SU-DHL-6 (cell line): ENCODE measurements around the gene SACS.

Source experiments
- H2AFZ ChIP-seq: fragments of 200-600 bp; sonication (generic); 2 replicates; pipeline ENCODE4 v1.6.1; 2014; ENCODE audit warnings: low read depth, mild to moderate bottlenecking, moderate library complexity, mixed read lengths, antibody characterized with exemption, low read length; ENCODE audit not compliant: severe bottlenecking
- H3F3A ChIP-seq: fragments of 200-600 bp; shearing (Covaris generic); 2 replicates; pipeline ENCODE4 v1.6.0; 2016; ENCODE audit warnings: antibody characterized with exemption, mild to moderate bottlenecking; ENCODE audit not compliant: insufficient read depth
- H3K27ac ChIP-seq: fragments of 200-600 bp; sonication (generic); 2 replicates; pipeline ENCODE4 v1.5.1; 2016; ENCODE audit warnings: low read depth, mild to moderate bottlenecking, low read length, moderate library complexity, mixed read lengths
- H3K27me3 ChIP-seq: fragments of 200-600 bp; sonication (generic), shearing (Covaris generic); 2 replicates; pipeline ENCODE4 v1.6.0; 2014; ENCODE audit warnings: mild to moderate bottlenecking, low read length
- H3K36me3 ChIP-seq: fragments of 200-600 bp; sonication (generic); 2 replicates; pipeline ENCODE4 v1.6.1; 2014; ENCODE audit warnings: mild to moderate bottlenecking, low read length, mixed read lengths
- H3K4me2 ChIP-seq: fragments of 300-600, 200-600 bp; shearing (Covaris generic), sonication (generic); 2 replicates; pipeline ENCODE4 v1.6.0; 2014; ENCODE audit warnings: low read length, low read depth, mild to moderate bottlenecking; ENCODE audit not compliant: poor library complexity, severe bottlenecking
- H3K4me3 ChIP-seq: fragments of 200-600 bp; sonication (generic); 2 replicates; pipeline ENCODE4 v1.5.1; 2014; ENCODE audit warnings: antibody characterized with exemption, low read length, mild to moderate bottlenecking, mixed read lengths; ENCODE audit not compliant: insufficient read depth, poor library complexity, severe bottlenecking
- H3K79me2 ChIP-seq: fragments of 200-600 bp; sonication (generic); 2 replicates; pipeline ENCODE4 v1.6.1; 2014; ENCODE audit warnings: mild to moderate bottlenecking, low read length, moderate library complexity; ENCODE audit not compliant: insufficient read depth
- H3K9ac ChIP-seq: fragments of 200-600 bp; sonication (generic); 2 replicates; pipeline ENCODE4 v1.7.0; 2014; ENCODE audit warnings: mild to moderate bottlenecking, low read length
- H3K9me2 ChIP-seq: fragments of 200-600 bp; sonication (generic); replicated peaks from 2 replicates; pipeline ENCODE4 v1.6.1; 2014; ENCODE audit warnings: low read length; ENCODE audit not compliant: insufficient read depth
- H3K9me3 ChIP-seq: fragments of 200-600 bp; sonication (generic); 2 replicates; pipeline ENCODE4 v1.6.1; 2014; ENCODE audit warnings: low read length, mixed read lengths; ENCODE audit not compliant: insufficient read depth
- H4K20me1 ChIP-seq: fragments of 200-600 bp; sonication (generic); 2 replicates; pipeline ENCODE4 v1.6.1; 2014; ENCODE audit warnings: low read depth, mild to moderate bottlenecking, antibody characterized with exemption, low read length, moderate library complexity, mixed read lengths
- CTCF ChIP-seq: fragments of 200-600 bp; sonication (generic); IDR thresholded peaks from one replicate; pipeline ENCODE4 v1.5.1; 2017; ENCODE audit warnings: antibody characterized with exemption, mild to moderate bottlenecking, low read length, moderate library complexity; ENCODE audit not compliant: insufficient read depth, poor library complexity, severe bottlenecking
- EZH2phosphoT487 ChIP-seq: fragments of 200-600 bp; sonication (generic), shearing (Covaris generic); conservative IDR thresholded peaks from 2 replicates; pipeline ENCODE4 v1.6.1; 2018; ENCODE audit warnings: mild to moderate bottlenecking, antibody characterized with exemption, low read length, moderate library complexity, mixed read lengths

The SACS gene

GRCh38 chr13:23359882-23360281 is 73.6 kb downstream of the SACS start:
- Histone ChIP-seq H3K79me2 (no peaks in the 10 kb centered on the region), H3K4me3 (no peak overlapping the region), H3F3A (no peaks in the 10 kb centered on the region), H3K36me3 (peaks cover 5% of the 10 kb centered on the region; the same call in 1 of the 2 replicates), H2AFZ (no peak overlapping the region), H3K9me3 (no peaks in the 10 kb centered on the region), H3K4me2 (no peak overlapping the region), H4K20me1 (no peaks in the 10 kb centered on the region), H3K27ac (no peak overlapping the region), H3K9ac (no peak overlapping the region), H3K27me3 (no peaks in the 10 kb centered on the region), H3K9me2 (no peaks in the 10 kb centered on the region)
- TF ChIP-seq EZH2phosphoT487: no peak
- no peak for TF ChIP-seq CTCF

- H3K36me3 ChIP-seq: peaks cover 2% of the 10 kb centered on the region; the same call in 1 of the 2 replicates
Measured at GRCh38 chr13:23357349-23357748, 76.2 kb downstream of the SACS start.

GRCh38 chr13:23356368-23356767 is 77.1 kb downstream of the SACS start:
- no peak overlapping the region for H3K4me3 ChIP-seq
- TF ChIP-seq CTCF (no peak), EZH2phosphoT487 (no peak)
- no peak overlapping the region for H2AFZ ChIP-seq
- peaks cover 5% of the 10 kb centered on the region; the same call in 1 of the 2 replicates for H3K36me3 ChIP-seq
- no peak overlapping the region for H3K4me2 ChIP-seq
- no peaks in the 10 kb centered on the region for H4K20me1 ChIP-seq
- H3F3A ChIP-seq: no peaks in the 10 kb centered on the region
- no peaks in the 10 kb centered on the region for H3K9me3 ChIP-seq
- H3K79me2 ChIP-seq: no peaks in the 10 kb centered on the region
- H3K9me2 ChIP-seq: no peaks in the 10 kb centered on the region
- H3K9ac ChIP-seq: no peak overlapping the region
- H3K27ac ChIP-seq: no peak overlapping the region
- no peaks in the 10 kb centered on the region for H3K27me3 ChIP-seq

More at GRCh38 chr13:23357349-23357748, 76.2 kb downstream of the SACS start:
- Histone ChIP-seq H3K27ac (no peak overlapping the region), H3K79me2 (no peaks in the 10 kb centered on the region), H3K4me2 (no peak overlapping the region), H3K9me3 (no peaks in the 10 kb centered on the region), H3K9ac (no peak overlapping the region), H3K4me3 (no peak overlapping the region), H3K9me2 (no peaks in the 10 kb centered on the region), H3K27me3 (no peaks in the 10 kb centered on the region), H2AFZ (no peak overlapping the region), H3F3A (no peaks in the 10 kb centered on the region), H4K20me1 (no peaks in the 10 kb centered on the region)
- TF ChIP-seq EZH2phosphoT487: no peak
- no peak for TF ChIP-seq CTCF
